GM12878 (cell line): ENCODE measurements around the gene NAT9.

Source experiments
- EP300 ChIP-seq, 2 experiments: fragments of 150-350 bp in 1 of 2; IDR thresholded peaks; 2 replicates each; pipeline ENCODE4 v1.6.1; 2011 to 2012; ENCODE audit warnings: low read depth in 2 of 2, low read length in 2 of 2, borderline replicate concordance in 1 of 2, improper control_type of control experiment in 1 of 2, inconsistent platforms in 1 of 2; ENCODE audit not compliant: control insufficient read depth in 1 of 2
- ESRRA ChIP-seq: IDR thresholded peaks from 2 replicates; pipeline ENCODE4 v1.6.1; 2012; ENCODE audit warnings: mild to moderate bottlenecking, low read length, improper control_type of control experiment
- HDGF ChIP-seq: fragments of 450-650 bp; IDR thresholded peaks from 2 replicates; pipeline ENCODE4 v1.6.1; 2016; ENCODE audit warnings: antibody characterized with exemption
- MXI1 ChIP-seq: fragments of 150-350 bp; IDR thresholded peaks from 2 replicates; pipeline ENCODE4 v1.6.1; 2011; ENCODE audit warnings: low read depth, mild to moderate bottlenecking, inconsistent platforms, low read length, improper control_type of control experiment
- NFXL1 ChIP-seq: fragments of 450-650 bp; IDR thresholded peaks from 2 replicates; pipeline ENCODE4 v1.6.1; 2017; ENCODE audit warnings: antibody characterized with exemption, mild to moderate bottlenecking, borderline replicate concordance
- POLR2A ChIP-seq: IDR thresholded peaks from 2 replicates; pipeline ENCODE4 v1.6.1; 2011; ENCODE audit warnings: low read depth, mild to moderate bottlenecking, low read length
- SIN3A ChIP-seq: IDR thresholded peaks from 2 replicates; pipeline ENCODE4 v1.6.1; 2012; ENCODE audit warnings: low read depth, low read length, improper control_type of control experiment
- ZNF274 ChIP-seq: IDR thresholded peaks from one replicate; pipeline ENCODE4 v1.8.0; 2011; ENCODE audit not compliant: insufficient read length, insufficient read depth
- TF ChIP-seq, protein P1 (sequence below): IDR thresholded peaks from 2 replicates; pipeline ENCODE4 v1.6.1; 2011; ENCODE audit warnings: low read depth, low read length, improper control_type of control experiment, borderline replicate concordance
- TF ChIP-seq, protein P2 (sequence below), 3 experiments: IDR thresholded peaks in 2 of 3; conservative IDR thresholded peaks in 1 of 3; 2 replicates each; pipeline ENCODE4 v1.5.1; 2011; ENCODE audit warnings: low read depth in 3 of 3, low read length in 3 of 3, mild to moderate bottlenecking in 3 of 3, control low read depth in 2 of 3, moderate library complexity in 2 of 3, inconsistent platforms in 1 of 3, mixed read lengths in 1 of 3; ENCODE audit not compliant: control insufficient read depth in 2 of 3, insufficient read depth in 1 of 3; ENCODE audit errors: extremely low read depth in 1 of 3

DNA sequence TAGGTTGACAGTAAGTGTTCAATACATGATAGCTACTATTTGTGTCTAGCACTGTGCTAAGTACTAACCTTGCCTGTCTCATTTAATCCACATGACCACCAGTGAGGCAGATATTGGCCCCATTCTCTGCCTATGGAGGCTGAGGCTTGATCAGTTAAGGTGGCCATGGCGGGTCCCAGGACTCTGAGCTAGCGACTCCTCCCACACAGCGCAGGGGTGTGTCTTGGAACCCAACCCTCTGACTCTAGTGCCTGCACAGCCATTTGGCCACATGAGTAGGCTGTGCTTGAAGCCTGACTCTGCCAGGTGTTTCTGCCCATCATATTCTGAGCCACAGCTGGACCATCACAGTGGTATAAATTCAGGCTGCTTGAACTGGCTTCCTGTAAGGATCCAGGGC is 21.3 kb downstream of the NAT9 start:
- no peak for TF ChIP-seq HDGF
- TF ChIP-seq ESRRA = no peak
- no peak for TF ChIP-seq SIN3A
- TF ChIP-seq, protein P1, sequence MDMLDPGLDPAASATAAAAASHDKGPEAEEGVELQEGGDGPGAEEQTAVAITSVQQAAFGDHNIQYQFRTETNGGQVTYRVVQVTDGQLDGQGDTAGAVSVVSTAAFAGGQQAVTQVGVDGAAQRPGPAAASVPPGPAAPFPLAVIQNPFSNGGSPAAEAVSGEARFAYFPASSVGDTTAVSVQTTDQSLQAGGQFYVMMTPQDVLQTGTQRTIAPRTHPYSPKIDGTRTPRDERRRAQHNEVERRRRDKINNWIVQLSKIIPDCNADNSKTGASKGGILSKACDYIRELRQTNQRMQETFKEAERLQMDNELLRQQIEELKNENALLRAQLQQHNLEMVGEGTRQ = no peak
- TF ChIP-seq, protein P2, sequence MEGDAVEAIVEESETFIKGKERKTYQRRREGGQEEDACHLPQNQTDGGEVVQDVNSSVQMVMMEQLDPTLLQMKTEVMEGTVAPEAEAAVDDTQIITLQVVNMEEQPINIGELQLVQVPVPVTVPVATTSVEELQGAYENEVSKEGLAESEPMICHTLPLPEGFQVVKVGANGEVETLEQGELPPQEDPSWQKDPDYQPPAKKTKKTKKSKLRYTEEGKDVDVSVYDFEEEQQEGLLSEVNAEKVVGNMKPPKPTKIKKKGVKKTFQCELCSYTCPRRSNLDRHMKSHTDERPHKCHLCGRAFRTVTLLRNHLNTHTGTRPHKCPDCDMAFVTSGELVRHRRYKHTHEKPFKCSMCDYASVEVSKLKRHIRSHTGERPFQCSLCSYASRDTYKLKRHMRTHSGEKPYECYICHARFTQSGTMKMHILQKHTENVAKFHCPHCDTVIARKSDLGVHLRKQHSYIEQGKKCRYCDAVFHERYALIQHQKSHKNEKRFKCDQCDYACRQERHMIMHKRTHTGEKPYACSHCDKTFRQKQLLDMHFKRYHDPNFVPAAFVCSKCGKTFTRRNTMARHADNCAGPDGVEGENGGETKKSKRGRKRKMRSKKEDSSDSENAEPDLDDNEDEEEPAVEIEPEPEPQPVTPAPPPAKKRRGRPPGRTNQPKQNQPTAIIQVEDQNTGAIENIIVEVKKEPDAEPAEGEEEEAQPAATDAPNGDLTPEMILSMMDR (IDR thresholded peaks at IDR 0.05 in 2 of 3, conservative IDR thresholded peaks at IDR 0.05 in 1 of 3; ENCODE audit: control insufficient read depth in 2 of 3, extremely low read depth in 1 of 3, insufficient read depth in 1 of 3, low read depth in 3 of 3, low read length in 3 of 3) = no peak
- TF ChIP-seq NFXL1 = no peak
- TF ChIP-seq EP300 (IDR thresholded peaks at IDR 0.05; ENCODE audit: borderline replicate concordance in 1 of 2, control insufficient read depth in 1 of 2, low read depth in 2 of 2, low read length in 2 of 2) = no peak
- TF ChIP-seq MXI1 = no peak
- TF ChIP-seq POLR2A = no peak
- no peak for TF ChIP-seq ZNF274
